HepG2 (cell line): ENCODE data around the gene DNAJB6. TPM values are rescaled to one million over a fixed set of nuclear protein-coding genes. Genes with fewer than 3 reads are reported as not detected.

Experiments used
- ATAC-seq: fragments of 200-7000 bp; cut with Tn5 transposase; 3 replicates; pipeline ENCODE4 v1.9.1; 2020; ENCODE audit warnings: mild to moderate bottlenecking, moderate library complexity
- BruUV-seq: library from RNA; stranded (reverse); fragments of 400-500 nt; replicated peaks from 2 replicates; lab custom pipeline; 2021; lab: Mats Ljungman, UMichigan
- CTCF ChIA-PET: fragments of 300-600 bp; formaldehyde crosslinking; extraction: SDS; loops from one replicate; lab custom pipeline; 2021; ENCODE audit warnings: low total read pairs, inconsistent platforms, low intra/inter-chr PET ratio; lab: Yijun Ruan, JAX
- POLR2A ChIA-PET: fragments of 350-600 bp; sonication (Branson Sonifier 250); formaldehyde crosslinking; loops from one replicate; lab custom pipeline; 2020; ENCODE audit warnings: antibody characterized with exemption, inconsistent platforms; lab: Yijun Ruan, JAX
- DNase-seq: peaks from one replicate; pipeline ENCODE4 v3.0.0-alpha.2; 2015; ENCODE audit warnings: low spot score
- FAIRE-seq: peaks from 3 replicates; lab custom pipeline; 2011; peaks lifted over from hg19 to GRCh38; lab: Jason Lieb, UNC
- H2AFZ ChIP-seq: one replicate; pipeline ENCODE4 v1.6.1; 2011; ENCODE audit warnings: low read length, inconsistent platforms
- H3K27ac ChIP-seq: fragments of 300-600 bp; 3 replicates; pipeline ENCODE4 v1.8.0; 2011; ENCODE audit warnings: mixed run types, mild to moderate bottlenecking, mixed read lengths, low read length, inconsistent platforms; ENCODE audit not compliant: insufficient read depth; ENCODE audit errors: extremely low read length
- H3K27me3 ChIP-seq, 2 experiments: fragments of 200-600 bp in 1 of 2; 2 replicates in 1 of 2; 3 replicates in 1 of 2; pipeline versions ENCODE4 v1.6.0 to v1.8.0; 2011; ENCODE audit warnings: low read length in 2 of 2, mild to moderate bottlenecking in 2 of 2, moderate library complexity in 2 of 2, inconsistent platforms in 1 of 2; ENCODE audit not compliant: insufficient read depth in 2 of 2, control insufficient read depth in 1 of 2
- H3K36me3 ChIP-seq, 2 experiments: fragments of 200-600 bp in 1 of 2; replicated peaks in 1 of 2; 2 replicates in 1 of 2; 3 replicates in 1 of 2; pipeline versions ENCODE4 v1.5.1 to v1.8.0; 2011; ENCODE audit warnings: low read length in 2 of 2, inconsistent platforms in 1 of 2; ENCODE audit not compliant: insufficient read depth in 2 of 2, control insufficient read depth in 1 of 2
- H3K4me1 ChIP-seq: 2 replicates; pipeline ENCODE4 v1.5.1; 2012; ENCODE audit warnings: low read length, inconsistent platforms; ENCODE audit not compliant: insufficient read depth
- H3K4me2 ChIP-seq: 2 replicates; pipeline ENCODE4 v1.6.0; 2011; ENCODE audit warnings: low read depth, low read length, inconsistent platforms
- H3K4me3 ChIP-seq, 3 experiments: fragments of 200-600 bp in 1 of 3; sonication (generic), shearing (Covaris generic) in 1 of 3; replicated peaks in 1 of 3; 2 replicates each; pipeline ENCODE4 v1.5.1; 2011 to 2016; ENCODE audit warnings: low read length in 3 of 3, inconsistent platforms in 2 of 3, low read depth in 2 of 3, mild to moderate bottlenecking in 2 of 3, control low read depth in 1 of 3, mixed read lengths in 1 of 3; ENCODE audit not compliant: insufficient read depth in 1 of 3
- H3K79me2 ChIP-seq: one replicate; pipeline ENCODE4 v1.6.1; 2011; ENCODE audit warnings: low read length, inconsistent platforms; ENCODE audit not compliant: insufficient read depth
- H3K9ac ChIP-seq: 2 replicates; pipeline ENCODE4 v1.6.0; 2011; ENCODE audit warnings: mild to moderate bottlenecking, low read depth, low read length, inconsistent platforms; ENCODE audit not compliant: insufficient read depth
- H3K9me3 ChIP-seq: 2 replicates; pipeline ENCODE4 v1.5.1; 2012; ENCODE audit warnings: mild to moderate bottlenecking, low read length
- H4K20me1 ChIP-seq: 2 replicates; pipeline ENCODE4 v1.6.0; 2011; ENCODE audit warnings: inconsistent platforms, mild to moderate bottlenecking, low read length, moderate library complexity; ENCODE audit not compliant: insufficient read depth
- FOXA3 ChIP-seq: IDR thresholded peaks from 2 replicates; pipeline ENCODE4 v1.6.1; 2016; ENCODE audit warnings: missing genetic modification reagents, missing compliant biosample characterization
- FOXP1 ChIP-seq, 2 experiments: fragments of 450-650 bp in 1 of 2; IDR thresholded peaks; 2 replicates each; pipeline ENCODE4 v1.6.1; 2017 to 2018; ENCODE audit warnings: antibody characterized with exemption in 1 of 2
- MTA3 ChIP-seq: sonication (generic); formaldehyde crosslinking; IDR thresholded peaks from 2 replicates; pipeline ENCODE4 v1.4.0; 2020; ENCODE audit warnings: missing genetic modification reagents
- MXD1 ChIP-seq: sonication (generic); formaldehyde crosslinking; IDR thresholded peaks from 2 replicates; pipeline ENCODE4 v1.4.0; 2020; ENCODE audit warnings: mild to moderate bottlenecking, missing genetic modification reagents
- MYC ChIP-seq: sonication (generic); formaldehyde crosslinking; IDR thresholded peaks from 2 replicates; pipeline ENCODE4 v1.9.0; 2021; ENCODE audit warnings: missing genetic modification reagents, borderline replicate concordance
- NFIB ChIP-seq: sonication (generic); formaldehyde crosslinking; IDR thresholded peaks from 2 replicates; pipeline ENCODE4 v1.9.0; 2021; ENCODE audit warnings: missing genetic modification reagents, mild to moderate bottlenecking, borderline replicate concordance
- NR0B2 ChIP-seq: sonication (generic); formaldehyde crosslinking; IDR thresholded peaks from 2 replicates; pipeline ENCODE4 v1.4.0; 2020; ENCODE audit warnings: mild to moderate bottlenecking, missing genetic modification reagents
- PCBP1 ChIP-seq: fragments of 200-400 bp; formaldehyde crosslinking; IDR thresholded peaks from 2 replicates; pipeline ENCODE4 v1.6.1; 2017; ENCODE audit warnings: mild to moderate bottlenecking, low read depth, low read length, borderline replicate concordance
- PRPF4 ChIP-seq: fragments of 200-400 bp; formaldehyde crosslinking; IDR thresholded peaks from 2 replicates; pipeline ENCODE4 v1.6.1; 2016; ENCODE audit warnings: low read length, low read depth; ENCODE audit not compliant: poor library complexity, severe bottlenecking
- THAP8 ChIP-seq: sonication (generic); formaldehyde crosslinking; IDR thresholded peaks from 2 replicates; pipeline ENCODE4 v1.5.1; 2020; ENCODE audit warnings: missing genetic modification reagents, mild to moderate bottlenecking, borderline replicate concordance
- ZBTB38 ChIP-seq: sonication (generic); formaldehyde crosslinking; IDR thresholded peaks from 2 replicates; pipeline ENCODE4 v1.5.1; 2020; ENCODE audit warnings: mild to moderate bottlenecking, missing genetic modification reagents
- ZBTB49 ChIP-seq: sonication (generic); formaldehyde crosslinking; IDR thresholded peaks from 2 replicates; pipeline ENCODE4 v1.4.0; 2020; ENCODE audit warnings: missing genetic modification reagents, borderline replicate concordance
- ZNF205 ChIP-seq: IDR thresholded peaks from 2 replicates; pipeline ENCODE4 v1.6.1; 2018; ENCODE audit warnings: missing biosample characterization, missing genetic modification reagents
- ZNF317 ChIP-seq: sonication (generic); formaldehyde crosslinking; IDR thresholded peaks from 2 replicates; pipeline ENCODE4 v1.5.0; 2020; ENCODE audit warnings: mild to moderate bottlenecking, missing genetic modification reagents
- ZNF543 ChIP-seq: sonication (generic); formaldehyde crosslinking; IDR thresholded peaks from 2 replicates; pipeline ENCODE4 v1.4.0; 2020; ENCODE audit warnings: mild to moderate bottlenecking, missing genetic modification reagents
- WGBS: methylation state at CpG from one replicate; pipeline ENCODE4 v1.1.6; 2017; ENCODE audit warnings: low lambda C conversion rate; 5-methylcytosine and 5-hydroxymethylcytosine counted together
- in situ Hi-C: cut with HindIII; loops from 2 replicates; pipeline ENCODE4 v1.10.0; 2017; ENCODE audit warnings: low pct_unique_long_range_greater_than_20kb; ENCODE audit not compliant: extremely low pct_ligation_motif_present
- intact Hi-C: fragments of 100-400 bp; cut with micrococcal nuclease; formaldehyde crosslinking; loops from one replicate; pipeline ENCODE4 v1.10.0; 2022; ENCODE audit not compliant: unreplicated experiment
- polyA plus RNA-seq, 8 experiments: library from polyadenylated mRNA; depleted of rRNA in 3 of 8; stranded (reverse) in 7 of 8; unstranded in 1 of 8; fragments of >200 nt; fragmentation: Illumina TruSeq in 4 of 8; extraction: Trizol in 4 of 8; gene quantifications; 2 replicates each; pipeline versions ENCODE4 v1.2.1 to v1.2.3, GENCODE V29; 2011 to 2016; ENCODE audit warnings: low read depth in 4 of 8, missing spikeins in 1 of 8, mixed read lengths in 1 of 8; ENCODE audit not compliant: insufficient read depth in 1 of 8
- total RNA-seq, 5 experiments: library from RNA; depleted of rRNA; stranded (reverse); fragments of >200 nt; fragmentation: Illumina TruSeq; extraction: Trizol; gene quantifications; 2 replicates each; pipeline ENCODE4 v1.2.3, GENCODE V29; 2016; ENCODE audit warnings: low read depth in 1 of 5

DNAJB6 gene
- total and polyA plus RNA-seq, 2 of the 13 experiments (the other 11 are each of a cell fraction or from before 2014, with no cell fraction given): 29.9 to 53.9 TPM

- peaks cover 9% of the 10 kb centered on the region; the same call in 1 of the 2 replicates for H3K4me1 ChIP-seq
- ChIA-PET CTCF (no interaction called here), POLR2A (no interaction called here)
- H3K79me2 ChIP-seq: peaks cover 70% of the 10 kb centered on the region
- DNase-seq (no peak), FAIRE-seq (no peak), ATAC-seq (no peak)
- no peaks in the 10 kb centered on the region for H3K27me3 ChIP-seq
- H3K4me3 ChIP-seq: no peak overlapping the region
- H3K9ac ChIP-seq: no peak overlapping the region
- no TSS peak for BruUV-seq
- no peak overlapping the region for H2AFZ ChIP-seq
- in situ Hi-C loops (no loop called here), intact Hi-C loops (no loop called here)
- H3K9me3 ChIP-seq: no peaks in the 10 kb centered on the region
- 98% methylated on average over 6 of the region's 6 CpGs for WGBS
- H3K4me2 ChIP-seq: no peak overlapping the region
- H3K36me3 ChIP-seq: peaks cover 26 to 87% of the 10 kb centered on the region in 2 experiments
- no peak overlapping the region for H3K27ac ChIP-seq
- peaks cover 52% of the 10 kb centered on the region for H4K20me1 ChIP-seq
- TF ChIP-seq PCBP1 (no peak), ZBTB38 (no peak), ZBTB49 (no peak), MYC (CRISPR knock-in tag) (no peak), ZNF317 (CRISPR knock-in tag) (no peak), ZNF543 (no peak), THAP8 (CRISPR knock-in tag) (no peak), FOXP1 (IDR thresholded peaks at IDR 0.05) (no peak), FOXP1 (CRISPR knock-in tag; IDR thresholded peaks at IDR 0.05) (no peak), MXD1 (CRISPR knock-in tag) (no peak), PRPF4 (no peak), NR0B2 (no peak), MTA3 (CRISPR knock-in tag) (no peak), FOXA3 (CRISPR knock-in tag) (no peak), ZNF205 (no peak), NFIB (CRISPR knock-in tag) (no peak)
These were observed 25.9 kb downstream of the DNAJB6 start for GRCh38 chr7:157362729-157363128.
